HG03039 (cell line): Measurements from ENCODE around the gene VWA7.
"Not testable (repeated sequence)": the region's sequence is repeated elsewhere in the genome, so short reads cannot be mapped to it uniquely, and the experiment has no call there.

Source experiments
- ATAC-seq: cut with Tn5 transposase; IDR thresholded peaks from one replicate; pipeline ENCODE4 v1.9.1; 2021; ENCODE audit warnings: mild to moderate bottlenecking, moderate library complexity; ENCODE audit not compliant: unreplicated experiment

Gene VWA7

DNA sequence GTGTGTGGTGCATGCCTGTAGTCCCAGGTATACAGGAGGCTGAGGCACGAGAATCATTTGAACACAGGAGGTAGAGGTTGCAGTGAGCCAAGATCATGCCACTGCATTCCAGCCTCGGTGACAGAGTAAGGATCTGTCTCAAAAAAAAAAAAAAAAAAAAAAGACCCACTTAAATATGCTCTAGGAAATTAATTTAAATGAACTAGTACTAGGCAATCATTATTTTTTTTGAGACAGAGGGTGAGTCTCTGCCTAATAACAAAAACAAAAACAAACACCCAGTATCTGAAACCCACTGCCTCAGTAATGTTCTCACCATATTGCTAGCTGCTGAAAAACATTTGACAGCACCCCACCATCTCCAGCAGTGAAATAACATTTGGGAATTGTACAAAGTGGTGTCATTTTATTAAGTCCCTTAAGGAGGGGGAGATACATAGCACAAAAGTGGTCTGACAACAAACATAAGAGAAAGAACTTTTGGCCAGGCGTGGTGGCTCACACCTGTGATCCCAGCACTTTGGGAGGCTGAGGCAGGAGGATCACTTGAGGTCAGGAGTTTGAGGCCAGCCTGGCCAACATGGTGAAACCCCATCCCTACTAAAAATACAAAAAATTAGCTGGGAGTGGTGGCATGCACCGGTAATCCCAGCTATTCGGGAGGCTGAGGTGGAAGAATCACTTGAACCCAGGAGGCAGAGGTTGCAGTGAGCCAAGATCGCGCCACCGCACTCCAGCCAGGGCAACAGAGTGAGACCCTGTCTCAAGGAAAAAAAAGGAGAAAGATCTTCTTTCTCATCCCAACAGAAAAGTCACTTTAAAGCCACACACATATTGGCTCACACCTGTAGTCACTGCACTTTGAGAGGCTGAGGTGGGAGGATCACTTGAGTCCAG is 24.2 kb upstream of the VWA7 start:
- not testable (repeated sequence) for ATAC-seq

DNA sequence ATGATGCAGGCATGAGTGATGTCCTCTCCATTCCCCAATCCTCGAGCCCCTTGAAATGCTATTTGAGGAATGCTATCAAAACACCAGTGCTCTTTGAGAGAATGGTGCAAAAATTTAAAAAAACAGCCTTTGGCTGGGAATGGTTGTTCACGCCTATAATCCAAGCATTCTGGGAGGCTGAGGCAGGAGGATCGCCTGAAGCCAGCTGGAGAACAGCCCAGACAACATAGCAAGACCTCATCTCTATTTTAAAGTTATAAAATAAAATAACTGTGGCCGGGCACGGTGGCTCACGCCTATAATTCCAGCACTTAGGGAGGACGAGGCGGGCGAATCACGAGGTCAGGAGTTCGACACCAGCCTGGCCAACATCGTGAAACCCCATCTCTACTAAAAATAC is 22.7 kb upstream of the VWA7 start:
- ATAC-seq = no peak

DNA sequence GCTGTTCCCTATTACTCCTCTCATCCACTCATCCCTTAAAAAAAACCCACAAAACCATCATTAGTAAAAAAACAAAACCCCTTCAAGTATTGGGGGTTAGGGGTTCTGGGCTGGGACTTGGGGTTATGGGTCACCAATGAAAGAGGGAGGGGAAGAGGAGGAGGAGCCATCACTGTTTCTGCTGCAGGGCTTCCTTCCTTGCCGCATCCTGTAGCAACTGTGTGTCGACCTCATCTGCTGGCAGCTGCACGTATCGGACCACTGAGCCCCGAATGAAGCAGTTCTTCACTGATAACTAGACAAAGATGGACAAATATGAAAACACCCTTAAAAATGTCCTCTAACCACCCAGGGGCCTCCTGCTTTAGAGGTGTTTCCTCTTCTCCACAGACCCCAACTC is 20.5 kb upstream of the VWA7 start:
- no peak for ATAC-seq

DNA sequence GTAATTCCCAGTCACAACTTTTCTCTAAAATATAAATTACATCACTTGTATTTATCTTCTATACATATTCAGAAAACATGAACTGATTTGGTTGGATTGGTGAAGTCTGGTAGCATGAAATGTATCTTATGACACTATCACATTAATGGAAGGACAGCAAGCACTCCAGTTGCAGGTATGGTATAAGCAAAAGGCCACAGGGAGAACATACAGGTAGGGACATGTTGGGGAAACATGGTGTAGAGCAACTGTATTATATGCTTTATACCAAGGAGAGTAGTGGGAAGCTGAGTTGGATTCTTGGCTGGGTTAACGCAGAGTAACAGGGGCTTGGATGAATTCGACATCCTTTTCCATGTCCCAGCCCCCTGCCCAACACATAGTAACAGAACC is 19.9 kb upstream of the VWA7 start:
- ATAC-seq = no peak

DNA sequence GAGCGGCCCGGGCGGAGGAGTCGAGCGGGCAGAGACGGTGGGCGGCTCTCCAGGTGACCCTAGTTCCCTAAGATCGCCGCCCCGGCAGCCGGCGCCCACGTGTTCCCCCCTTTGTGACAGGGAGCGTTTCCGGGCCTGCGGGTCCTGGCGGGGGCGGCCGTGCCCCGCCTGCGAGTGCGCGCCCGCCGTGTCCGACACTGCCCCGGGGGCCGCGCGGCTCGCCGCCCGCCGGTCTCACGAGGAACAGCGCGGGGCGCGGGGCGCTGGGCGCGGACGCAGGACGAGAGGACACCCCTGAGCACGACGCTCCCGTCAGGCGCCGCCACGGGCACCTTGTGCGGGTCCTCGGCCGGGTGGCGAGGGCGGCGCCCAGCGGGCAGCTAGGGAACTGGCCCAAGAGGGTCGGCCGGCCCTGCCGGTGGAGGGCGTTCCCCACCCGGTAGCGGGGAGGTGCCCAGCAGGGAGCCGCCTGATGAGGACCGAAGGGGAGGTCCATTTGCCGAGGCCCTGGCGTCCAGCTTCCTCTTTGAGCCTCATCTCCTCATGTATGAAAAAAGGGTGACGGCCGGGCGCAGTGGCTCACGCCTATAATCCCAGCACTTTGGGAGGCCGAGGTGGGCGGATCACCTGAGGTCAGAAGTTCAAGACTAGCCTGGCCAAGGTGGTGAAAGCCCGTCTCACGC is 18.6 kb upstream of the VWA7 start, which contains the start of gene VARS1:
VARS1 (minus strand) TSS at position 137 of the 683 bp plus-strand sequence. CDS start 535 bp downstream, outside the sequence.
- peak; percentile 68 for ATAC-seq

DNA sequence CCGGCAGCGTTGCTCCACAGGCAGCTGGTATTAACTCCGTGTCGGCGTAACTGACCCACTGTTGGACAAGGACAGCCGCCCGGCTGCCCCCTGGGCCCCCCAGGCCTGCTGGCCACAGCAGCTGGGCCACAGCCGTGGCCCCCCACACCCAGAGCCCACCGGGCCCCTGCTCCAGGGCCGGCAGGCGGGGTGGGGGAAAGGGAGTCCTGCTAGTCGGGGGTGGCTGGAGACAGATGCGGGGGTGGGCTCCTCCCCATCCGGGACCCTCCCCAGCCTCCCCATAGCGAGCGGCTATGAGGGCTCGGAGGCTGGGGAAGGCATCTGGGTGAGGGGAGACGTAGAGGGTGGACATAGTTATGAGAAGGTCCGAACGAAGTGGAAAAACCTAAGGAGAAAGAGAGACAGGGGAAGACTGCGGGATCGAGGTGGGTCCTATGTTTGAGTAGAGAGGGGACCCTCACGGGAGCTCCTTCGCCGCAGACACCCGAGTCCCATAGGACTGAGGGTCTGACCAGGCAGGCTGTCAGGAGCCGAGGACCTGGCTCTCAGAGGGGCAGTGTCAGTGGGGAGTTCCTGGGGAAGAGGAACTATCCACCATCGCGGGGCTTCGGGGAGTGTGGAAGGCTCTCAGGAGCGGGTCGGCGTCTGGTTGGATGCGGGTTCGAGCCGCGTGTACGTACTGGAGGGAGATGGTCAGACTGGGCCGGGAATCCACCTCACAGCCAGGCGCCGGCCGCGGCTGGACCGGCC is 17.9 kb upstream of the VWA7 start:
- ATAC-seq = peak; percentile 6

DNA sequence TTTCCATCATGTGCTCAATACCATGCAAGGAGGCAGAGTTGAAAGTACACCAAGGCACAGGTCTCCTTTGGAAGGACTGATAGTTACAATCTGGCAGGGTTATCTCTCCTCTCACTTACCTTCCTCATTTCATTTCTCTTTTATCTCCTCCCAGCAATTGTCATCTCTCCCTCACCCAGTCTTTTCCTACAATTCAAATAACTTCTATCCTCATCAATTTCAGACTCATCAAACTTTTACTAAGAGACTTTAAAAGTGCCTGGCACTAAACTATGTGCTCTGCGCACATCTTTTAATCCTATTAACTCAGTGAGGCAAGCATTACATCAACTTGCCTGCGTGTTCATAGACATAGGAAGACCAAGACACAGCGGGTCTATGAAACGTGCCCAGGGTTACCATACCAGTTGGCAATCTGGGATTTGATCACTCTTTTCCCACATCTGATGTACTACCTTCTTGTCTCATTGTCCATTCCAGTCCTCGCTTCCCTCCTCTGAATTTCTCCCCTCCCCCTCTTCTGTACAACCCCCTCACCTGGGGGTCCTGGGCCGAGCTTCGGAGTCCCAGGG is 17.3 kb upstream of the VWA7 start:
- ATAC-seq = no peak

DNA sequence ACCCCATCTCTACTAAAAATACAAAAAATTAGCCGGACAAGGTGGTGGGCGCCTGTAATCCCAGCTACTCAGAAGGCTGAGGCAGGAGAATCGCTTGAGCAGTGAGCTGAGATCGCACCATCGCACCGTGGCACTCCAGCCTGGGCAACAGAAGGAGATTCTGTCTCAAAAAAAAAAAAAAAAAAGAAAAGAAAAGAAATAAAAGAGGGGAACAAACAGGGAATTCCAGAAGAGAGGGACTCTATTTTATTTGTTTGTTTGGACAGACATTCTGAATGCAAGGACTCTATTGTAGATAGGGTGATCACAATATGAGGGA is 16.8 kb upstream of the VWA7 start:
- ATAC-seq = not testable (repeated sequence)

DNA sequence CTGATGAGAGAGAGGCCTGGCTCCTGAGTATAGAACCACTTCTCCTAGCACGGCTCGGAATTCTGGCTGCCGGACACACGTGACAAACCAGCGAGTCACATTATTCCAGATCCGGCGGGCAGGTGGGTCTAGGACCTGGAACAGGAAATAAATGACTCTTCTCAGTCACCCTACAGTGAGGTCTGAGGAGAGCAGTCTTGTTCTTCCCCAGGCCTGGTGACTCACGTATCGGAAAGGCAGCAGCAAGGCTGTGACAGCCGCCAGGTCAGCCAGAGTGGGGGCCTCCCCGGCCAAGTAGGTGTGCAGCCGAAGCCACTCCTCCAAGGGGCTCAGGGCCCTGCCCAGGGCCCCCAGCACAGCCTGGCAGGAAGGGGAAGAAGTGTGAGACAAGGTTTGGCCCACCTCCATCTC is 15.6 kb upstream of the VWA7 start:
- ATAC-seq = no peak

DNA sequence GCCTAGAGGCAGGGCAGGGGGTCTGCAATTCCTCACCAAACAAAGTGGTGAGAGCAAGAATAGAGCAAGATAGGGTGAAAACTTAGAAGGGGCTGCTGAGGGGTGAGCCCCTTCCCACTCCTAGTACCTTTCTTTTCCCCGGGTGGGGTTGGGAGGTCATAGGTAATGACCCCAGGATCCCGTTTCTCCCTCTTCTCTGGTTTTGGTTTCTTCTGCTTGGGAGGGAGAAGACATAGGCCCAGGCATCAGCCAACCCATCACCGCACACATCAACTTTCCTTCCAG is 14.9 kb upstream of the VWA7 start:
- no peak for ATAC-seq

DNA sequence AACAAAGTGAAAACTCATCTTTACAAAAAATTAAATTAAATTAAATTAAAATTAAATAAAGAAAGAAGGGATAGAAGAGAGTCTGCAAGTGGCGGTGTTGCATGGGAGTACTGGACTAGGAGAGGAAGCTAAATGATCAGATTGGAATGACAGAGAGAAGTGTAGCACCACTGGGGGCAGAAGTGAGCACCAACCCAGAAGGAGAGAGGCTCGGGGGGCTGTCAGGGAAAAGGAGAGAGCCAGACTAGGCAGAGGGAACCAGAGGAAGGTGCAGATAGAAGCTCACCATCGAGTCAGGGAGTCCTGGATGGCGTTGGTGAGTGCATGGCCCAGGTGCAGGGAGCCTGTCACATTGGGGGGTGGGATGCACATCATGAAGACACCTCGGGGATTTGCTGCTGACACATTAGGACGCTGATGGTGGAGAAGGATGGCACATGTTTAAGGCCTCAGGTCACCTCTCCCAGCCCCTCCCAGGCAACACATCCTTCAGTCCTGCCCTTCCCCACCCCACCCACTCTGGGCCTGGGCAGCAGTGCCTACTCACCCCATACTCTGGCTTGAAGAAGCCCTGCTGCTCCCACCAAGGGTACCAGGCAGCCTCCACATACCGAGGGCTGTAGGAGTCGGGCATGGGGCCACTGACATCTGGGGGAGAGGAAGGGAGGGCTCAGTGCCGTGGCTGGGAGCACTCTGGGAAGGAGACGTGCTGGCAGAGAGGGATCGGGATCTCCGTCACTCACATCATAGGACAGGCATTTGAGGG is 14.4 kb upstream of the VWA7 start:
- ATAC-seq = no peak

DNA sequence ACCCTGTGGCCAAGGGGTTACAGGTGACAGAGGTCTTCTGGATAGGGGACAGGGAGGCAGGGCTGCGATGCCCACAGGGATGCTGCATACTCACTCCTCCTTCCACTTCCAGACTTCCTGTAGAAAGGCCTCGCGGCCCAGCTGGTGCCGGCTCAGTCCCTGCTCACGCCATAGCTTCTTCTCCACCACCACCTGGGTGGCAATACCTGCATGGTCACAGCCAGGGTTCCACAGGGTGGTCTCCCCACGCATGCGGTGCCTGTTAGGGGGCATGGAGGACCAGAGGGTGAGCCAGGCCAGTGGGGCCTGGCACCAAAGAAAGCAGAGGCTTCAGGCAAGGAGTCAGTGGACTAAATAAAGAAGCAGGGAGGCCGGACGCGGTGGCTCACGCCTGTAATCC is 8.3 kb upstream of the VWA7 start:
- no peak for ATAC-seq

DNA sequence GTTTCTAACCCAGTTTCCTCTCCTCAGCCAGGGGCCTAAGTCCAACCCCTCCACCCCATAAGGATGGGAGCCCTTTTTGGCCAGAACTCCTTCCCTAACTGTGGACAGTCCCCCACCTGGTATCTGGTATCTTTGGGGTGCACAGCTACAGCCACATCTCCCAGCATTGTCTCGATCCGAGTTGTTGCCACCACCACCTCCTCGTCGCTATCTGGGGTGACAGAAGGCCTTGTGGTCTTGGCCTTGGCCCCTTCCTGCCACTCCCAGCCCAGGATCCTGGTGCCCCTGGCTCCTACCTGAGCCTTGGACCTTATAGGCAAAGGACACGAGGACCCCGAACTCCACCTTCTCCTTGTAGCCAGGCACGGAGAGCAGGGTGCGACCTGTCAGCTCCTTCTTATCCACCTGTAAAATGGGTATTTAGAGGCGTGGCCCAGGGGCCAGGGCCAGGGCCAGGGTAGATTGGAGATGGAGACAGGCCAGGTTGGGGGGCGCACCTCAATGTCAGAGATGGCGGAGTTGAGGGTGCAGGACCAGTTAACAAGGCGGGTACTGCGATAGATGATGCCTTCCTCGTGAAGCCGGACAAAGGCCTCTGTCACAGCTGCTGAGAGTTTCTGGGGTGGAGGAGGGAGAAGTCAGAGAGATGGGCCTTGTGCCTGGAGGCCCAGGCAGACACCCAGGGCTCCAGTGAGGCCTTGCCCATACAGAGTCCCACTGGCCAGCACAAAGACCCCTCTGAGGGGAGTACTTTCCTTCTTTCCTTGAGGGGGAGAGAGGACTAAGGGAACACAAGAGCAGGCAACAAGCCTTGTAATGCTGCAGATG is 7.2 kb upstream of the VWA7 start:
- no peak for ATAC-seq

DNA sequence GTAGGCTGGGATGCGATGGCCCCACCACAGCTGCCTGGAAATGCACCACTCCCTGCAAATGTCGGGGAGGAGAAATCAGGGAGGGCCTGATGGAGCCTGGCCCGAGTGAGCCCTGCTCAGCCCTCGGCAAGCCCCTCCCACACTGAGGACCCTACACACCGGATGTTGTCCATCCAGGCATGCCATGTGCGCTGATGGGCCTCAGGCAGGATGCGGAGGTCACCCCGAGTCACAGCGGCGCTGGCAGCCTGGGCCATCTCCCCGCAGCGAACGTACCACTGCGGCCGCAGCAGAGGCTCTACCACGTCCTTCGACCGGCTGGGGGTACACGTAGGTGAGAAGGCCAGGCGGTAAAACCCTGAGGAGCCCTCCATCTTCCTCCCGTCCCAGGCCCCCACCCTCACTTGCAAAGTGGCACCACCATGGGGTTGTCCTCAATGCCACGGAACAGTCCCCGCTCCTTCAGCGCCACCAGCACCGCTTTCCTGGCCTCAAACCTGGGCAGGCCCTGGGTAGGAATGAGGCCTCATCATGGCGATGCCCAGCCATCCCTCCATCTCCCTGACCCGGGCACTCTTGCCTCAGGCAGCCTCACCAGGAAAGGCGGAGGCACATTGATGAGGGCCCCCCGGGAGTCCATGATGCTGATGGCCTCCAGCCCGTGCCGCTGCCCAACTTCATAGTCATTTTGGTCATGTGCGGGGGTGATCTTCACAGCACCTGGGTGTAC is 5.2 kb upstream of the VWA7 start:
- no peak for ATAC-seq

DNA sequence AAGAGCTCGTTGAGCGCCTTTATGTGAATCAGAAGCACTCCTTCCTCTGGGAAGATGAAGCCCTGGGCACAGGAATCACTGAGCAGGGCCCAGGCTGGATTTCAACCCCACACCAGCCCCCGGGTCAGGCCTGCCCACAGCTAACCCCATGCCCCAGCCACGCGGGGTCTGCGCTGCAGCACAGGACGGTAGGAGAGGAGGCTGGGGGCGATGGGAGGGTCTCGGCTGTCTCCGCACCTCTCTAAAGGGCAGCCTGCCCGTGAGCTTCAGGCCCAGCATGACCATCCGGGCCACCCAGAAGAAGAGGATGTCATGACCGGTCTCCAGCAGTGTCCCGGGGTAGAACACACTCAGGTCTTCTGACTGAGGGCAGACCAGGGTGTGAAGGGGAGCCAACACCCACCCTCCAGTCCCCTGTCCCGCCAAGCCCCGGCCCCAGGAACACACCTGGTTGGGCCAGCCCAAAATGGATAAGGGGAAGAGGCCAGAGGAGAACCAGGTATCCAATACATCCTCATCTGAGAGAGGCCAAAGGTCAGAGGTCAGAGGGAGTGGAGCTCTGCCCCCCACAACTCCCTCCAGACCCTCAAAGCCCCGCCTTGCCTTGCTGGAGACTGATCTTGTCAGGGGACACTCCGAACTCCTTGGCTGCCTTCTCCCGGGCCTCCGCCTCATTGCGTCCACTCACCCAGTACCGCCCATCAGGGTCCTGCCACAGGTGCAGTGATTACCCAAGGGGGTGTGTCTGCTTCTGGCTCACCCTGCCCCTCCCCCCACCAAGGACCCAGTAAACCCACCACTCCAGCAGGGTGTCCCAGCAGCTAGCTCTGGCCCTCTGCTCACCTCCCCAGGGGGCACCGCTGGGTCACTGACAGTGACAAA is 4.4 kb upstream of the VWA7 start:
- no peak for ATAC-seq

DNA sequence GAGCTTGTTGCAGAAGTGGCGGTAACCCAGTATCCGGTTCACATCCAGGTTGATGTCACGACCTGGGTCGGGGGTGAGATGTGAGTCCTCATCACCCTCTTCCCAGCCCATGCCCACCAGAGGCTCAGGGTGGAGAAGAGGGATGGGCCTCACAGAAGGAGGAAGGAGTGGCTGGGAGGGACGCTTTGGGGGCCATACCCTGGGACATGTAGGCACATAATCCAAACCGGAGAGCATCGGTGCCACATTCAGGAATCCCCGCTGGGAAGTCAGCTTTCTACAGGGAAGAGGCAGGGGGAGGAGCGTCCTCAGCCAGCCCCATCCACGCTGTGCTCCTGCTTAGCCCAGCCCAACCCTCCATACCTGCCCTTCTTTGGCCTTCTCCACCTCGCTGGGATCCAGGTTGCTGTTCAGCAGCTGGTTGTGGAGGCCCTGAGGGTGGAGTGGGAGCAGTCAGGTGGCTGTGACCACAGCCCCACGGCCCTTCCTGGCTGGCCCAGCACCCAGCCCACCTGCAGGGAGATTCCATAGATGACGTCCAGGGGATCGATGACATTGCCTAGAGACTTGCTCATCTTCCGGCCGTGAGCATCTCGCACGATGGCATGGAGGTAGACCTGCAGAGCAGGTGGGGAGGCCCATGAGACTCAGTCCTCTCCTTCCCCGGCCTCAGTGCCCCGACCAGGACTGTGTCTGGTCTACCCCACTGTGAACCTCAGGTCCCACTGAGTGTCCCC is 3.5 kb upstream of the VWA7 start:
- no peak for ATAC-seq

DNA sequence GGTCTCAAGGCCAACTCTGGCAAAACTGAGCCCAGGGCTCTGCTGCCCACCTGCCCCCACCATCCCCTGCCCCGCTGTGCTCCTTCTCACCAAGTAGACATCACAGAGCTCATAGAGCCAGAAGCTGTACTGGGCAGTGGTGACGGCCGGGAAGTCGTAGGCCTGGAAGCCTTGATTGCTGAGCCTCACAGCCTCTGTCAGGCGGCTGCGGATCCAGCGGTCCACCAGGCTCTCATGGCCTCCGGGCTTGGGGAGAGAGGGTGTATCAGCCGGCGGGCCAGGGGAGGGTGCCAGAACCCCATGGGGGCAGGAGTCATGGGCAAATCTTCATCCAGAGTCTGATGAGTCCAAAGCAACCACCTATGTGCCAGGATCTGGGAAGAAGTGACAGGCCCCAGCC is 2.8 kb upstream of the VWA7 start:
- no peak for ATAC-seq
